Kidney epithelial cell (primary cell): ENCODE measurements around the gene ATP6AP2. TPM values are rescaled to one million over a fixed set of nuclear protein-coding genes. Genes with fewer than 3 reads are reported as not detected.
A peak's percentile ranks its signal among the peaks of the same experiment; 100 is the strongest.
"Not testable (repeated sequence)": the region's sequence is repeated elsewhere in the genome, so short reads cannot be mapped to it uniquely, and the experiment has no call there.

Experiments used
- DNase-seq: peaks from one replicate; pipeline ENCODE4 v3.0.0-alpha.2; 2010; ENCODE audit warnings: low read depth
- H3K27me3 ChIP-seq: 2 replicates; pipeline ENCODE4 v1.6.0; 2011; ENCODE audit warnings: low read length; ENCODE audit not compliant: control insufficient read depth, insufficient read depth
- H3K36me3 ChIP-seq: 2 replicates; pipeline ENCODE4 v1.5.1; 2011; ENCODE audit warnings: low read length; ENCODE audit not compliant: control insufficient read depth, insufficient read depth
- H3K4me3 ChIP-seq: 2 replicates; pipeline ENCODE4 v1.5.1; 2011; ENCODE audit warnings: low read depth, mild to moderate bottlenecking, control low read depth, low read length
- total RNA-seq: library from RNA; depleted of rRNA; stranded (reverse); fragments of >200 nt; gene quantifications from 2 replicates; pipeline ENCODE4 v1.2.3, GENCODE V29; 2015
- TF ChIP-seq, protein P1 (sequence below): IDR thresholded peaks from 2 replicates; pipeline ENCODE4 v1.5.1; 2011; ENCODE audit warnings: mild to moderate bottlenecking, moderate library complexity, low read length, control low read depth, inconsistent platforms; ENCODE audit not compliant: insufficient read depth, poor library complexity, severe bottlenecking

The ATP6AP2 gene
- total RNA-seq, 1 donor from 2014 or later, result 101 TPM

DNA sequence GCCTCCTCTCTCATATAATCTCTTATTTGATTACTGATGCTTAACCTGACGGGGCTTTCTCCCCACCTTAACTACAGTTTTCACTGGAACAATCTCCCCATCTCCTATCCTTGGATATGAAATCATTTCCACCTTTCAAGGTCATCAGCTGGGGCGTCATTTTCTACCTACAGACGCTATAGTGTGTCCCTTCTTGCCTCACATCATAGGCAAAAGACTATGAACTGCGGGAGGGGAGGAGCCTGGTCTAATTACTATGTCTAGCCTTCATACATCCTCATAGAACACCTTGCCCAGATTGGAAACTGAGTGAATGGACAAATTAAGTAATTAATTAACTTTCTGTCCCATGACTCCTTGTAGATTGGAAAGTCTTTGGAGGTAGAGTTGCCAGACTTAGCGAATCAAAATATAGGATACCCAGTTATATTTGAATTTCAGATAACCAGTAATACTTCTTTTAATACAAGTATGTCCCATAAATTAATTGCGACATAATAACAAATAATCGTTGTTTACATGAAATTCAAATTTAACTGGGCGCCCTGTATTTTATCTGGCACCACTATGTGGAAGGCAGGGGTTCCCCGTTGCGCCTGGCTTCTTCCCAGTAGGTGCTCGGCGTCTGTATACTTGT, 752 bp upstream of the ATP6AP2 start:
- no peak for DNase-seq
- Histone ChIP-seq H3K27me3 (no peaks in the 10 kb centered on the region), H3K36me3 (no peaks in the 10 kb centered on the region), H3K4me3 (peak overlapping the region; percentile 67)
- TF ChIP-seq, protein P1, sequence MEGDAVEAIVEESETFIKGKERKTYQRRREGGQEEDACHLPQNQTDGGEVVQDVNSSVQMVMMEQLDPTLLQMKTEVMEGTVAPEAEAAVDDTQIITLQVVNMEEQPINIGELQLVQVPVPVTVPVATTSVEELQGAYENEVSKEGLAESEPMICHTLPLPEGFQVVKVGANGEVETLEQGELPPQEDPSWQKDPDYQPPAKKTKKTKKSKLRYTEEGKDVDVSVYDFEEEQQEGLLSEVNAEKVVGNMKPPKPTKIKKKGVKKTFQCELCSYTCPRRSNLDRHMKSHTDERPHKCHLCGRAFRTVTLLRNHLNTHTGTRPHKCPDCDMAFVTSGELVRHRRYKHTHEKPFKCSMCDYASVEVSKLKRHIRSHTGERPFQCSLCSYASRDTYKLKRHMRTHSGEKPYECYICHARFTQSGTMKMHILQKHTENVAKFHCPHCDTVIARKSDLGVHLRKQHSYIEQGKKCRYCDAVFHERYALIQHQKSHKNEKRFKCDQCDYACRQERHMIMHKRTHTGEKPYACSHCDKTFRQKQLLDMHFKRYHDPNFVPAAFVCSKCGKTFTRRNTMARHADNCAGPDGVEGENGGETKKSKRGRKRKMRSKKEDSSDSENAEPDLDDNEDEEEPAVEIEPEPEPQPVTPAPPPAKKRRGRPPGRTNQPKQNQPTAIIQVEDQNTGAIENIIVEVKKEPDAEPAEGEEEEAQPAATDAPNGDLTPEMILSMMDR, result no peak

DNA sequence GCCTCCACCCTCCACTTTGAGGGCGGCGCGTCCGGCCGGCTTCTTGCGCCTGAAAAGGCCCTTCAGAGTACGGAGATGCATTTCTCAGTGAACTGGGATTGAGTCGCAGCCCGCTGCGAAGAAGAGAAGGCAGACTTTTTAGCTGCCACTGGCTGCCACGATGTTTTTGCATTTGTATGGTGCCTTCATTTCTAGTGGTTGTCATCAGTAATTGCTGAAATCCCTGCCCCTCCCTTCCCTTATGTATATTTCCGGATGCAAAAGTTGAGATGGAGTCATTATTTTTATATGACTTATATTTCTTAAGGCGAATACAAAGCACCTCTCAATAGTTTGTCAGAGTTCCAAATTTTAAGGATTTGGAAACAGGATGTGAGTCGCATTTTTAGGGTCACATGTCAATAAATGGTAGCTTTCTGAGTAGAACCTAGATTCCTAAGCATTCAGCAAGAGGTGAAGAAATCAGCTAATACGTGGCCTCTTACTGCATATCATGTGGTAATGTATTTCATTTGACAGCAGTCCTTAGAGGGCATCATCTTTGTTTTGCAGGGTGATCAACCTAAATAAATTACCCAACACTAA, 658 bp downstream of the ATP6AP2 start:
- TF ChIP-seq, protein P1, result no peak
- H3K27me3 ChIP-seq, result no peaks in the 10 kb centered on the region
- H3K4me3 ChIP-seq, result peak overlapping the region; percentile 67
- no peaks in the 10 kb centered on the region for H3K36me3 ChIP-seq
- DNase-seq, result no peak

DNA sequence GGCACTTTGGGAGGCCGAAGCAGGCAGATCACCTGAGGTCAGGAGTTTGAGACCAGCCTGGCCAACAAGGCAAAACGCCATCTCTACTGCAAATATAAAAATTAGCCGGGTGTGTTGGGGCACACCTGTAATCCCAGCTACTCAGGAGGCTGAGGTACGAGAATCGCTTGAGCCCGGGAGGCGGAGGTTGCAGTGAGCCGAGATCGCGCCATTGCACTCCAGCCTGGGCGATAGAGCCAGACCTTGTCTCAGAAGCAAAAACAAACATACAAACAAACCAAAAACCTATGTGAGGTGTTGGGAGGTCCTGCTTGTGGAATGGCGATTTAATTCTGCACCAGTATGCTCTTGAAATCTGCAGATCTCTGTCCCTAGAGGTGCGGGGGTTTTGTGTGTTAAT, 1.4 kb downstream of the ATP6AP2 start:
- H3K36me3 ChIP-seq, H3K4me3 ChIP-seq, H3K27me3 ChIP-seq, DNase-seq: not testable (repeated sequence)

DNA sequence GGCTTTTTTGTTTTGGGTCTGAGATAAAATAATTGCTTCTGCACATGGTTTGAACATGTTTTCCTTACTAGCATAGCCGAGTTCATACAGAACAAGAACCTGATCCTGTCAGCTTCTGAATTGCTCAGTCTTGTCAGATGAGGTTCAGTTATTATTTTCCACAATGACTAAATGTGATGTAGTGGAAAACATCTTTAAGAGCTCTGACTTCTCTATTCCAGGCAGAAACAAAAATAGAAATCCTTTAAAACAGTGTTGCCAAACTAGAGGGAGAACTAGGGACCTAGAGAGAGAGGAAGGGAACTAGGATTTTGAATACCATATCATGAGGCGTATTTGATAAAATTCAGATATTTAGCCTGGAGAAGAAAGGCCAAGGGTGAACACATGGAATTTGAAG, 2.0 kb downstream of the ATP6AP2 start:
- no peak for DNase-seq
- TF ChIP-seq, protein P1, result no peak
- Histone ChIP-seq H3K36me3 (no peaks in the 10 kb centered on the region), H3K27me3 (no peaks in the 10 kb centered on the region), H3K4me3 (no peak overlapping the region)

DNA sequence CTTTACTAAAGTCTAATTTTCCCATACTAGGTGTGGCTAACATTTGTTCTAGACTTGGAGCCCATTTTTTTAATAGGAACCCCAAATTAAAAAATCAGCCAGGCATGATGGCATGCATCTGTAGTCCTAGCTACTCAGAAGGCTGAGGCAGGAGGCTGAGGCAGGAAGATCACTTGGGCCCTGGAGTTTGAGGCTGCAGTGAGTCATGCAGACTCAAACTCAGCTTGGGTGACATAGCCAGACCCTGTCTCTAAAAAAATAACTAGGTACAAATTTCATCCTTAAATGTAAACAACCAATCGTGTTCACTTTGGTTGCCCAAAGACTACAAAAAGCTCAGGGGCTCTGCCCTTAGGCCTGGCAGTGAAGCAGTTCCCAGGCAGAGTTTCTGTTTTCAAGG, 6.9 kb downstream of the ATP6AP2 start:
- not testable (repeated sequence) for H3K4me3 ChIP-seq, H3K27me3 ChIP-seq, H3K36me3 ChIP-seq, DNase-seq

DNA sequence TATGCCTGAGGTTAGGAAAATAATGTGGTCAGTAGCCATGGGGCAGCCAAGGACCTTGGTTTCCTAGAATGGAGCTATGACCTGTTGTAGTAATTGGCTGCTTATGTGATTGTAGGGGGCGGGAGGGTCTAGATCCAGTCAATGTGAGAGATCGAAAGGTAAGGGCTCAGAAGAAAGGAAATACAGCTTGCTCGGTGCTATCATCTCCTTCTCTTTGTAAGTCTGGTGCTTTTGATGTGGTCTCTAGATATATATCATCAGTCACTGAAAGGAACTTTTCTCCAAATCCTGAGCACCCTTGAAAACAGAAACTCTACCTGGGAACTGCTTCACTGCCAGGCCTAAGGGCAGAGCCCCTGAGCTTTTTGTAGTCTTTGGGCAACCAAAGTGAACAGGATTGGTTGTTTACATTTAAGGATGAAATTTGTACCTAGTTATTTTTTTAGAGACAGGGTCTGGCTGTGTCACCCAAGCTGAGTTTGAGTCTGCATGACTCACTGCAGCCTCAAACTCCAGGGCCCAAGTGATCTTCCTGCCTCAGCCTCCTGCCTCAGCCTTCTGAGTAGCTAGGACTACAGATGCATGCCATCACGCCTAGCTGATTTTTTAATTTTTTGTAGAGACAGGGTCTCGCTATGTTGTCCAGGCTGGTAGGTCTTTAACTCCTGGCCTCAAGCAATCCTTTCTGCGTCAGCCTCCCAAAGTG, 9.0 kb downstream of the ATP6AP2 start:
- H3K36me3 ChIP-seq, H3K27me3 ChIP-seq, DNase-seq, H3K4me3 ChIP-seq: not testable (repeated sequence)

DNA sequence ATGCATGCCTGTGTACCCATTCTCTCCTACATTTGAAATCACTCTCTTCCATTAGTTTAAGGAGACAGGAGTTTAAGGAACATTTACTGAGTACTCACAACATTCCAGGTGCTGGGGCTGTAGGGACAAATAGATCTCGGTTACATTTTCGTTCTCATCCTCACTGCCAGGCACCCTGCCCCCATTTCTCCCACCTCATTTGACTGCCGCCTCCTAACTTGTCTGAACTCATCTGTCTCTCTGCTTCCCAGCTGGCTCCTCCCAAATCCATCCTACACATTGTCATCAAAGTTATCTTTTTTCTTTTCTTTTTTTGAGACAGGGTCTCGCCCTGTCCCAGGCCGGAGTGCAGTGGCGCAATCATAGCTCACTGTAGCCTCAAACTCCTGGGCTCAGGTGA, 22.7 kb downstream of the ATP6AP2 start:
- H3K36me3 ChIP-seq, result no peaks in the 10 kb centered on the region
- DNase-seq, result no peak
- TF ChIP-seq, protein P1, result no peak
- H3K4me3 ChIP-seq, result no peak overlapping the region
- no peaks in the 10 kb centered on the region for H3K27me3 ChIP-seq
